ENCODE measurements around the gene CES4A.

The CES4A gene

GRCh38 chr16:66946541-66946940 lies 41.8 kb upstream of the CES4A start:
- TF ChIP-seq CTCF (IDR thresholded peaks at IDR 0.05; ENCODE audit: low read depth, low read length) = no peak
- no peak for DNase-seq (ENCODE audit: extremely low read depth, low read depth)

DNA sequence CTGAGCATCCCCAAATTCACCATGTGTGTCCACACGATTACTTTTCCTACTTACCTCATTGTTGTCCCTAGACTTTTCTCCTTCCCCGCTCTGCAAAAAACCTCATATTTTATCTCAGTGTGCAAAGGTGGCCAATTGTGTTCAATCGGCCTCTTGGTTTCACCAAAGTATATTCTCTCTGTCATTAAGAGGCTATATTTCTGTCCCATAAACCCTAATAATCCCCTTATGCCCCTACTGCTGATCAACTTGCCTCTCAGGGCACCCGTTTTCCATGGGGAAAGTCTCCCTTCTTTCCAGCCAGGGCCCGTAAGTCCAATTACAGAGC lies 41.5 kb upstream of the CES4A start:
- TF ChIP-seq CTCF (IDR thresholded peaks at IDR 0.05; ENCODE audit: low read depth, low read length) = no peak
- no peak for DNase-seq (ENCODE audit: extremely low read depth, low read depth)

GRCh38 chr16:66947302-66948065 lies 40.9 kb upstream of the CES4A start:
- DNase-seq (ENCODE audit: extremely low read depth, low read depth) = peak; percentile 57
- peak; percentile 84 for TF ChIP-seq CTCF (IDR thresholded peaks at IDR 0.05; ENCODE audit: low read depth, low read length)

DNA sequence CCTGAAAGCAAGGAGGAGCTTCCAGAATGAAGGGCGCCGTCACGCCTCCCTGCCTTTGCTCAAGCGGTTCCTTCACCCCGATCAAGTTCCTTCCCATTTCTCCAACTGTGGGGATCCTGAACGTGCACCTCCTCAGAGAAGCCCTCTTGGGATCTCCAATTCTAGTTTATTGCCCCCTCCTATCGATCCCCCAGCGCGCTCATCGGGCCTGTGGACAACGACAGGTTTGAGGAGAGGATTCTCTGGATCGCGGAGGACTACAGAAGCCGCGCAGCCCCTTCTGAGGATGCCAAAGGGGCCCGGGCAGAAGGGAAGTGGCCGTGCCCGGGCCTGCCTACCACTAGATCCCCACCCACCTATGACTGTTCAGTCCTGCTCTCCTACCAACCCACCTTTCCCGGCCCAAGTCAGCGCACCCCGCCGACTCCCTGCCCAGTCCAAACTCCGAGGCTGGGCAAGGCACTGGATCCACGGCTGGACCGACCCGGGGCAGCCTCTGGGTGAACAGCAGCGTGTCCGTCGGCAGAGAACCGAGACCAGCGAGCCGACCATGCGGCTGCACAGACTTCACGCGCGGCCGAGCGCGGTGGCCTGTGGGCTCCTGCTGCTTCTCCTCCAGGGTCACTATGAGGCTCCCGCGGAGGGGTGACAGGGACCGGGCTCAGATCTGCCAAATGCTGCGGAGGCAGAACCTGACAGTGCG lies 40.1 kb upstream of the CES4A start:
- no peak for TF ChIP-seq CTCF (IDR thresholded peaks at IDR 0.05; ENCODE audit: low read depth, low read length)
- no peak for DNase-seq (ENCODE audit: extremely low read depth, low read depth)

- TF ChIP-seq CTCF (IDR thresholded peaks at IDR 0.05; ENCODE audit: low read depth, low read length) = no peak
- DNase-seq (ENCODE audit: extremely low read depth, low read depth) = no peak
These were observed 39.6 kb upstream of the CES4A start for GRCh38 chr16:66948837-66949225.

- no peak for DNase-seq (ENCODE audit: extremely low read depth, low read depth)
- TF ChIP-seq CTCF (IDR thresholded peaks at IDR 0.05; ENCODE audit: low read depth, low read length) = no peak
These were observed 38.9 kb upstream of the CES4A start for GRCh38 chr16:66949472-66949871.

- no peak for DNase-seq (ENCODE audit: extremely low read depth, low read depth)
- no peak for TF ChIP-seq CTCF (IDR thresholded peaks at IDR 0.05; ENCODE audit: low read depth, low read length)
These were observed 38.0 kb upstream of the CES4A start for GRCh38 chr16:66950437-66950836.

All from AG09319 (cell line).